Gastrocnemius medialis (tissue), 4 donors: ENCODE data around the gene LDB3. TPM values are rescaled to one million over a fixed set of nuclear protein-coding genes. Genes with fewer than 3 reads are reported as not detected.

ENCODE experiments used
- ATAC-seq, 2 donors: fragments of 150-250 bp; one replicate each; pipeline ENCODE4 v1.9.1; 2016
- DNase-seq, 2 donors: peaks; one replicate each; pipeline ENCODE4 v3.0.0-alpha.2; 2019
- H3K27ac ChIP-seq, 4 donors: fragments of 200-600 bp; sonication (generic); 1 replicate in 1 of 4; 2 replicates in 3 of 4; pipeline ENCODE4 v1.5.1; 2016 to 2018; ENCODE audit warnings: mild to moderate bottlenecking in 2 of 4, moderate library complexity in 1 of 4
- H3K27me3 ChIP-seq, 3 donors: fragments of 200-600 bp; sonication (generic) in 2 of 3; 1 replicate in 1 of 3; 2 replicates in 2 of 3; pipeline versions ENCODE4 v1.5.1 to v1.6.0; 2016 to 2019; ENCODE audit warnings: mild to moderate bottlenecking in 1 of 3, moderate library complexity in 1 of 3
- H3K36me3 ChIP-seq, 2 donors: fragments of 200-600 bp; sonication (generic) in 1 of 2; one replicate each; pipeline ENCODE4 v1.5.1; 2017 to 2018
- H3K4me1 ChIP-seq, 2 donors: fragments of 200-600 bp; sonication (generic) in 1 of 2; one replicate each; pipeline ENCODE4 v1.5.1; 2016 to 2017; ENCODE audit warnings: mild to moderate bottlenecking in 2 of 2
- H3K4me3 ChIP-seq, 4 donors: fragments of 200-600 bp; sonication (generic) in 3 of 4; 1 replicate in 1 of 4; 2 replicates in 3 of 4; pipeline ENCODE4 v1.5.1; 2016 to 2019; ENCODE audit warnings: mild to moderate bottlenecking in 2 of 4
- H3K9me3 ChIP-seq, 3 donors: fragments of 200-600 bp; sonication (generic) in 2 of 3; 1 replicate in 1 of 3; 2 replicates in 2 of 3; pipeline ENCODE4 v1.5.1; 2016 to 2019
- CTCF ChIP-seq, 5 experiments: fragments of 450-650 bp in 3 of 5; fragments of 200-600 bp in 2 of 5; sonication (generic) in 2 of 5; IDR thresholded peaks in 4 of 5; conservative IDR thresholded peaks in 1 of 5; 1 replicate in 4 of 5; 2 replicates in 1 of 5; pipeline ENCODE4 v1.5.1; 2016 to 2019; ENCODE audit warnings: antibody characterized with exemption in 5 of 5, mild to moderate bottlenecking in 3 of 5, moderate library complexity in 3 of 5
- POLR2A ChIP-seq, 2 donors: fragments of 450-650 bp; IDR thresholded peaks; one replicate each; pipeline ENCODE4 v1.6.1; 2017; ENCODE audit warnings: antibody characterized with exemption in 2 of 2, mild to moderate bottlenecking in 2 of 2, moderate library complexity in 2 of 2
- in situ Hi-C, 4 donors: fragments of 200-750 bp; cut with MboI; loops; one replicate each; pipeline versions ENCODE4 v1.15.0 to v1.8.0; 2017; ENCODE audit warnings: low sequenced_read_pairs in 4 of 4
- intact Hi-C: fragments of 100-400 bp; cut with DNase I; formaldehyde crosslinking; loops from one replicate; pipeline ENCODE4 v1.15.1; 2023; ENCODE audit warnings: low total_unique reads
- total RNA-seq, 4 donors: library from RNA; depleted of rRNA; stranded (reverse); fragments of >200 nt; gene quantifications; one replicate each; pipeline versions ENCODE4 v1.1.0 to v1.2.3, GENCODE V29; 2016

Gene LDB3
- total RNA-seq, 4 donors from 2014 or later, result 164 to 305 (median 227) TPM

GRCh38 chr10:86684331-86685097 lies 16.2 kb downstream of the LDB3 start:
- H3K36me3 ChIP-seq, result peaks cover 0 to 34% of the 10 kb centered on the region in 2 donors
- DNase-seq (peak; percentile 47 to 91), ATAC-seq (peak; percentile 71)
- H3K9me3 ChIP-seq, result no peaks in the 10 kb centered on the region
- H3K4me1 ChIP-seq, result peaks cover 83 to 91% of the 10 kb centered on the region in 2 donors
- in situ Hi-C loops, result no loop called here
- intact Hi-C loops, result loop anchor here (1.0 to 5.0 kb wide), 3 partner anchors 23 to 283 kb away; partner anchors contain the start of gene ADIRF
- no peak overlapping the region for H3K4me3 ChIP-seq
- no peak for TF ChIP-seq POLR2A (IDR thresholded peaks at IDR 0.05)
- TF ChIP-seq CTCF (IDR thresholded peaks at IDR 0.05 in 4 of 5, conservative IDR thresholded peaks at IDR 0.05 in 1 of 5), result peak; percentile 76 to 92 (median 86)
- H3K27me3 ChIP-seq, result no peaks in the 10 kb centered on the region
- H3K27ac ChIP-seq, result peak overlapping the region; percentile 98 to 100 (median 99)

- H3K27me3 ChIP-seq, result no peaks in the 10 kb centered on the region
- intact Hi-C loops (loop anchor here (5.0 kb wide), 1 partner anchor 282 kb away; the partner anchor contains the start of gene ADIRF), in situ Hi-C loops (no loop called here)
- DNase-seq, result no peak
- TF ChIP-seq CTCF (IDR thresholded peaks at IDR 0.05 in 4 of 5, conservative IDR thresholded peaks at IDR 0.05 in 1 of 5) (no peak), POLR2A (IDR thresholded peaks at IDR 0.05) (no peak)
- H3K9me3 ChIP-seq, result no peaks in the 10 kb centered on the region
- no peak for ATAC-seq
- H3K4me1 ChIP-seq, result peaks cover 74 to 84% of the 10 kb centered on the region in 2 donors
- peaks cover 0 to 29% of the 10 kb centered on the region in 2 donors for H3K36me3 ChIP-seq
- peak overlapping the region; percentile 98 to 100 (median 99) for H3K27ac ChIP-seq
- no peak overlapping the region for H3K4me3 ChIP-seq
Observed at GRCh38 chr10:86685416-86685815, 17.1 kb downstream of the LDB3 start.

GRCh38 chr10:86685893-86686632 lies 17.8 kb downstream of the LDB3 start:
- ATAC-seq, result no peak
- Histone ChIP-seq H3K4me1 (peaks cover 75 to 84% of the 10 kb centered on the region in 2 donors), H3K27me3 (no peaks in the 10 kb centered on the region), H3K9me3 (no peaks in the 10 kb centered on the region), H3K36me3 (peaks cover 0 to 27% of the 10 kb centered on the region in 2 donors), H3K27ac (peak overlapping the region; percentile 98 to 100 (median 99)), H3K4me3 (no peak overlapping the region)
- intact Hi-C loops, result loop anchor here (5.0 kb wide), 1 partner anchor 281 kb away; the partner anchor contains the start of gene ADIRF
- DNase-seq, result no peak
- in situ Hi-C loops, result no loop called here
- TF ChIP-seq POLR2A (IDR thresholded peaks at IDR 0.05) (no peak), CTCF (IDR thresholded peaks at IDR 0.05 in 4 of 5, conservative IDR thresholded peaks at IDR 0.05 in 1 of 5) (no peak)

DNA sequence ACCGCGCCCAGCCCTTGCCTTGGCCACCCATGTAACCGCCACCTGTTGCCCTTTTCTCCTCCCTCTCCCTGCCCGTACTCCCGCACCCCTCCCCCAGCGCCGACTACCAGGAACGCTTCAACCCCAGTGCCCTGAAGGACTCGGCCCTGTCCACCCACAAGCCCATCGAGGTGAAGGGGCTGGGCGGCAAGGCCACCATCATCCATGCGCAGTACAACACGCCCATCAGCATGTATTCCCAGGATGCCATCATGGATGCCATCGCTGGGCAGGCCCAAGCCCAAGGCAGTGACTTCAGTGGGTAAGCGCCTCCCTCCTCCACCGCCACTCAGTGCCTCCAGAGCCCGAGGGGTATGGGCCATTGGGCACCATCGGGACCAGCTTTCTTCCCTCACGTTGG lies 18.7 kb downstream of the LDB3 start:
- in situ Hi-C loops, result no loop called here
- intact Hi-C loops, result loop anchor here (5.0 kb wide), 1 partner anchor 280 kb away; the partner anchor contains the start of gene ADIRF
- Histone ChIP-seq H3K4me3 (no peak overlapping the region), H3K27me3 (no peaks in the 10 kb centered on the region), H3K9me3 (no peaks in the 10 kb centered on the region), H3K4me1 (peaks cover 72 to 82% of the 10 kb centered on the region in 2 donors), H3K36me3 (peaks cover 0 to 22% of the 10 kb centered on the region in 2 donors), H3K27ac (peak overlapping the region; percentile 98 to 100 (median 99))
- DNase-seq (no peak), ATAC-seq (no peak)
- TF ChIP-seq CTCF (IDR thresholded peaks at IDR 0.05 in 4 of 5, conservative IDR thresholded peaks at IDR 0.05 in 1 of 5) (no peak), POLR2A (IDR thresholded peaks at IDR 0.05) (no peak)
